RWPE2 (cell line): ENCODE data around the gene MAPK10.

Source experiments
- ATAC-seq: fragments of 200-7000 bp; cut with Tn5 transposase; 3 replicates; pipeline ENCODE4 v1.9.1; 2021; ENCODE audit warnings: low read depth
- DNase-seq: peaks from one replicate; pipeline ENCODE4 v3.0.0-alpha.2; 2020; ENCODE audit warnings: low spot score
- H3K27ac ChIP-seq: fragments of 450-650 bp; 2 replicates; pipeline ENCODE4 v1.5.1; 2017; ENCODE audit warnings: mild to moderate bottlenecking; ENCODE audit not compliant: poor library complexity, severe bottlenecking
- H3K27me3 ChIP-seq: fragments of 250-450 bp; sonication (Bioruptor Pico); 2 replicates; pipeline ENCODE4 v1.5.1; 2021; ENCODE audit warnings: mild to moderate bottlenecking, moderate library complexity; ENCODE audit not compliant: insufficient read depth, poor library complexity, severe bottlenecking
- H3K36me3 ChIP-seq: fragments of 250-450 bp; sonication (Bioruptor Pico); 2 replicates; pipeline ENCODE4 v1.5.1; 2020; ENCODE audit warnings: low read depth, mild to moderate bottlenecking, moderate library complexity
- H3K4me1 ChIP-seq: fragments of 250-450 bp; sonication (Bioruptor Pico); 2 replicates; pipeline ENCODE4 v1.5.1; 2021; ENCODE audit warnings: mild to moderate bottlenecking, moderate library complexity; ENCODE audit not compliant: insufficient read depth, poor library complexity, severe bottlenecking
- H3K4me3 ChIP-seq: fragments of 250-450 bp; sonication (Bioruptor Pico); 2 replicates; pipeline ENCODE4 v1.5.1; 2021; ENCODE audit warnings: mild to moderate bottlenecking, moderate library complexity; ENCODE audit not compliant: severe bottlenecking
- H3K9me3 ChIP-seq: fragments of 250-450 bp; sonication (Bioruptor Pico); 2 replicates; pipeline ENCODE4 v1.5.1; 2021; ENCODE audit warnings: mild to moderate bottlenecking, moderate library complexity; ENCODE audit not compliant: severe bottlenecking
- TF ChIP-seq, protein P1 (sequence below): fragments of 450-650 bp; IDR thresholded peaks from one replicate; pipeline ENCODE4 v1.5.1; 2017; ENCODE audit warnings: mild to moderate bottlenecking, moderate library complexity; ENCODE audit not compliant: poor library complexity, severe bottlenecking

The MAPK10 gene

GRCh38 chr4:86015412-86016350 lies 344.2 kb downstream of the MAPK10 start:
- peaks cover 3% of the 10 kb centered on the region for H3K4me1 ChIP-seq
- TF ChIP-seq, protein P1, sequence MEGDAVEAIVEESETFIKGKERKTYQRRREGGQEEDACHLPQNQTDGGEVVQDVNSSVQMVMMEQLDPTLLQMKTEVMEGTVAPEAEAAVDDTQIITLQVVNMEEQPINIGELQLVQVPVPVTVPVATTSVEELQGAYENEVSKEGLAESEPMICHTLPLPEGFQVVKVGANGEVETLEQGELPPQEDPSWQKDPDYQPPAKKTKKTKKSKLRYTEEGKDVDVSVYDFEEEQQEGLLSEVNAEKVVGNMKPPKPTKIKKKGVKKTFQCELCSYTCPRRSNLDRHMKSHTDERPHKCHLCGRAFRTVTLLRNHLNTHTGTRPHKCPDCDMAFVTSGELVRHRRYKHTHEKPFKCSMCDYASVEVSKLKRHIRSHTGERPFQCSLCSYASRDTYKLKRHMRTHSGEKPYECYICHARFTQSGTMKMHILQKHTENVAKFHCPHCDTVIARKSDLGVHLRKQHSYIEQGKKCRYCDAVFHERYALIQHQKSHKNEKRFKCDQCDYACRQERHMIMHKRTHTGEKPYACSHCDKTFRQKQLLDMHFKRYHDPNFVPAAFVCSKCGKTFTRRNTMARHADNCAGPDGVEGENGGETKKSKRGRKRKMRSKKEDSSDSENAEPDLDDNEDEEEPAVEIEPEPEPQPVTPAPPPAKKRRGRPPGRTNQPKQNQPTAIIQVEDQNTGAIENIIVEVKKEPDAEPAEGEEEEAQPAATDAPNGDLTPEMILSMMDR: no peak
- no peak for ATAC-seq
- H3K9me3 ChIP-seq: no peaks in the 10 kb centered on the region
- DNase-seq: no peak
- H3K27me3 ChIP-seq: no peaks in the 10 kb centered on the region
- no peaks in the 10 kb centered on the region for H3K36me3 ChIP-seq
- no peak overlapping the region for H3K27ac ChIP-seq
- H3K4me3 ChIP-seq: no peak overlapping the region

- TF ChIP-seq, protein P1: no peak
- Histone ChIP-seq H3K4me1 (peaks cover 3% of the 10 kb centered on the region), H3K36me3 (no peaks in the 10 kb centered on the region), H3K27me3 (no peaks in the 10 kb centered on the region), H3K9me3 (no peaks in the 10 kb centered on the region), H3K4me3 (no peak overlapping the region), H3K27ac (no peak overlapping the region)
- ATAC-seq (no peak), DNase-seq (no peak)
Observed at GRCh38 chr4:86014599-86014998, 345.3 kb downstream of the MAPK10 start.

GRCh38 chr4:86013621-86014020 lies 346.2 kb downstream of the MAPK10 start:
- Histone ChIP-seq H3K4me3 (no peak overlapping the region), H3K4me1 (peaks cover 3% of the 10 kb centered on the region), H3K27ac (no peak overlapping the region), H3K9me3 (no peaks in the 10 kb centered on the region), H3K27me3 (no peaks in the 10 kb centered on the region), H3K36me3 (no peaks in the 10 kb centered on the region)
- DNase-seq: no peak
- ATAC-seq: no peak
- TF ChIP-seq, protein P1: no peak

GRCh38 chr4:86011117-86011516 lies 348.7 kb downstream of the MAPK10 start:
- no peaks in the 10 kb centered on the region for H3K36me3 ChIP-seq
- no peaks in the 10 kb centered on the region for H3K27me3 ChIP-seq
- TF ChIP-seq, protein P1: no peak
- ATAC-seq: peak; percentile 56
- H3K4me1 ChIP-seq: peaks cover 3% of the 10 kb centered on the region
- no peak for DNase-seq
- no peaks in the 10 kb centered on the region for H3K9me3 ChIP-seq
- no peak overlapping the region for H3K27ac ChIP-seq
- no peak overlapping the region for H3K4me3 ChIP-seq

GRCh38 chr4:86007042-86007441 lies 352.8 kb downstream of the MAPK10 start:
- Histone ChIP-seq H3K4me1 (peaks cover 3% of the 10 kb centered on the region), H3K9me3 (no peaks in the 10 kb centered on the region), H3K27me3 (no peaks in the 10 kb centered on the region), H3K27ac (no peak overlapping the region), H3K36me3 (no peaks in the 10 kb centered on the region), H3K4me3 (no peak overlapping the region)
- DNase-seq: no peak
- TF ChIP-seq, protein P1: no peak
- ATAC-seq: no peak
